HEK293 (cell line): ENCODE data around the gene CDC37L1.

Experiments
- CTCF ChIA-PET: fragments of 350-600 bp; formaldehyde crosslinking; extraction: SDS; loops from one replicate; lab custom pipeline; 2021; ENCODE audit warnings: antibody characterized with exemption; lab: Yijun Ruan, JAX
- POLR2A ChIA-PET: fragments of 300-600 bp; formaldehyde crosslinking; extraction: SDS; loops from one replicate; lab custom pipeline; 2020; ENCODE audit warnings: antibody characterized with exemption, inconsistent platforms; lab: Yijun Ruan, JAX
- H3K27ac ChIP-seq: fragments of 200-500 bp; sonication (Bioruptor generic); 2 replicates; pipeline ENCODE4 v1.5.1; 2014; ENCODE audit warnings: low read depth, low read length, control low read depth, inconsistent platforms; ENCODE audit errors: extremely low read depth
- H3K36me3 ChIP-seq, 2 experiments: fragments of 200-500 bp in 1 of 2; sonication (Bioruptor generic) in 1 of 2; 1 replicate in 1 of 2; 2 replicates in 1 of 2; pipeline ENCODE4 v1.5.1; 2014 to 2017; ENCODE audit warnings: inconsistent platforms in 2 of 2, low read length in 2 of 2; ENCODE audit not compliant: control insufficient read depth in 2 of 2, insufficient read depth in 1 of 2
- H3K4me1 ChIP-seq: fragments of 200-500 bp; sonication (Bioruptor generic); 2 replicates; pipeline ENCODE4 v1.5.1; 2014; ENCODE audit warnings: mild to moderate bottlenecking, low read length, inconsistent platforms; ENCODE audit not compliant: control insufficient read depth, insufficient read depth
- H3K4me3 ChIP-seq: 2 replicates; pipeline ENCODE4 v1.5.1; 2011; ENCODE audit warnings: low read depth, mild to moderate bottlenecking, control low read depth, low read length, moderate library complexity
- H3K9me3 ChIP-seq: fragments of 200-500 bp; sonication (Bioruptor generic); 2 replicates; pipeline ENCODE4 v1.5.1; 2014; ENCODE audit warnings: low read depth, low read length, inconsistent platforms; ENCODE audit not compliant: control insufficient read depth, insufficient read depth
- KLF9 ChIP-seq: fragments of 450-650 bp; formaldehyde crosslinking; IDR thresholded peaks from 2 replicates; pipeline ENCODE4 v1.5.1; 2016; ENCODE audit warnings: missing biosample characterization, missing genetic modification characterization, low read depth
- PRDM1 ChIP-seq: fragments of 450-650 bp; formaldehyde crosslinking; IDR thresholded peaks from 2 replicates; pipeline ENCODE4; 2016; ENCODE audit warnings: missing biosample characterization, missing genetic modification characterization
- SP2 ChIP-seq: fragments of 450-650 bp; formaldehyde crosslinking; IDR thresholded peaks from 2 replicates; pipeline ENCODE4 v1.5.1; 2016; ENCODE audit warnings: missing biosample characterization, missing genetic modification characterization
- ZNF114 ChIP-seq: fragments of 450-650 bp; formaldehyde crosslinking; IDR thresholded peaks from 2 replicates; pipeline ENCODE4 v1.5.0; 2017; ENCODE audit warnings: missing biosample characterization, missing genetic modification characterization
- ZNF24 ChIP-seq: fragments of 450-650 bp; formaldehyde crosslinking; IDR thresholded peaks from 2 replicates; pipeline ENCODE4 v1.5.1; 2016; ENCODE audit warnings: missing biosample characterization, missing genetic modification characterization
- ZNF274 ChIP-seq, 2 experiments: fragments of 200-500 bp in 1 of 2; fragments of 450-650 bp in 1 of 2; sonication (Bioruptor generic) in 1 of 2; formaldehyde crosslinking in 1 of 2; IDR thresholded peaks; 2 replicates each; pipeline versions ENCODE4 v1.5.1 to v1.6.1; 2014 to 2016; ENCODE audit warnings: borderline replicate concordance in 1 of 2, inconsistent platforms in 1 of 2, low read length in 1 of 2, missing biosample characterization in 1 of 2, missing genetic modification characterization in 1 of 2
- ZNF626 ChIP-seq: fragments of 450-650 bp; sonication (Bioruptor Pico); formaldehyde crosslinking; IDR thresholded peaks from 2 replicates; pipeline ENCODE4 v1.5.1; 2018; ENCODE audit warnings: missing biosample characterization, missing genetic modification characterization, inconsistent platforms
- ZNF747 ChIP-seq: fragments of 450-650 bp; formaldehyde crosslinking; IDR thresholded peaks from 2 replicates; pipeline ENCODE4 v1.5.1; 2016; ENCODE audit warnings: missing biosample characterization, missing genetic modification characterization
- TF ChIP-seq, protein P1 (sequence below): fragments of 450-650 bp; formaldehyde crosslinking; IDR thresholded peaks from 2 replicates; pipeline ENCODE4 v1.5.1; 2016; ENCODE audit warnings: missing biosample characterization, missing genetic modification characterization
- TF ChIP-seq, protein P2 (sequence below): fragments of 450-650 bp; formaldehyde crosslinking; IDR thresholded peaks from 2 replicates; pipeline ENCODE4 v1.5.1; 2017; ENCODE audit warnings: missing biosample characterization, missing genetic modification characterization
- TF ChIP-seq, protein P3 (sequence below): fragments of 450-650 bp; formaldehyde crosslinking; IDR thresholded peaks from 2 replicates; pipeline ENCODE4 v1.5.1; 2016; ENCODE audit warnings: missing biosample characterization, missing genetic modification characterization
- TF ChIP-seq, protein P4 (sequence below): fragments of 450-650 bp; formaldehyde crosslinking; IDR thresholded peaks from 2 replicates; pipeline ENCODE4 v1.5.1; 2016; ENCODE audit warnings: missing biosample characterization, missing genetic modification characterization
- TF ChIP-seq, protein P5 (sequence below): fragments of 450-650 bp; formaldehyde crosslinking; IDR thresholded peaks from 2 replicates; pipeline ENCODE4 v1.5.1; 2016; ENCODE audit warnings: missing biosample characterization, missing genetic modification characterization, borderline replicate concordance

The CDC37L1 gene

DNA sequence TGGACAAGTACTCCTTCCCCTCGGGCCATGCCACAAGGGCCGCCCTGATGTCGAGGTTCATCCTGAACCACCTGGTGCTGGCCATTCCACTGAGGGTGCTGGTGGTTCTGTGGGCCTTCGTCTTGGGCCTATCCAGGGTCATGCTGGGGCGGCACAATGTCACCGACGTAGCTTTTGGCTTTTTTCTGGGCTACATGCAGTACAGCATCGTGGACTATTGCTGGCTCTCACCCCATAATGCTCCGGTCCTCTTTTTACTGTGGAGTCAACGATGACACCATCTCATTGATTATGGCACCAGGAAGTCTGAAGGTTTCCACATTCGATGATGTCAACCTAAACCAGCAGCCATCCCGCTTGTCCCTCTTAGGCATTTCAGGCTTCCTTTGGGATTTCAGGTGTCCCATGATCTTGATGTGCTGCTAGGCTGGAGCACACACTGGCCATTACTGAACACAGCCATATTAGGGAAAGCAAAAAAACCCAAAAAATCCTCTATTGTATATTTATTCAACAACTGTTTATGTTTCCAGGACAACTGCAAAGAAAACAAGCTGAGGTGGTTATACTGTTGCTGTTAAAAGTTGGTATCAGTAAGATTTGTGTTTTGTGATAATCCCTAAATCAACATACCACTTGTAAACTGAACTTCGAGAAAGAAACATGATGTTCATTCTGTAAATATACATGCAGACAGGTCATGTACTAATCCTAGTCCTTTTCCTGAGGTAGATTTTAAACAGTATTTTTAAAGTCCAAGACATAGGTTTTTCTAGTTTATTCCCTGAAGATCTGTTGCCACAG is 16.2 kb upstream of the CDC37L1 start (continued):
- TF ChIP-seq, protein P1, sequence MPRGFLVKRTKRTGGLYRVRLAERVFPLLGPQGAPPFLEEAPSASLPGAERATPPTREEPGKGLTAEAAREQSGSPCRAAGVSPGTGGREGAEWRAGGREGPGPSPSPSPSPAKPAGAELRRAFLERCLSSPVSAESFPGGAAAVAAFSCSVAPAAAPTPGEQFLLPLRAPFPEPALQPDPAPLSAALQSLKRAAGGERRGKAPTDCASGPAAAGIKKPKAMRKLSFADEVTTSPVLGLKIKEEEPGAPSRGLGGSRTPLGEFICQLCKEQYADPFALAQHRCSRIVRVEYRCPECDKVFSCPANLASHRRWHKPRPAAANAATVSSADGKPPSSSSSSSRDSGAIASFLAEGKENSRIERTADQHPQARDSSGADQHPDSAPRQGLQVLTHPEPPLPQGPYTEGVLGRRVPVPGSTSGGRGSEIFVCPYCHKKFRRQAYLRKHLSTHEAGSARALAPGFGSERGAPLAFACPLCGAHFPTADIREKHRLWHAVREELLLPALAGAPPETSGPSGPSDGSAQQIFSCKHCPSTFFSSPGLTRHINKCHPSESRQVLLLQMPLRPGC: 0 out of 2 replicates have a peak, but pooled peaks have one; percentile 20
- TF ChIP-seq ZNF24 (tag by site-specific recombination) (0 out of 2 replicates have a peak, but pooled peaks have one; percentile 29), ZNF626 (tag by site-specific recombination) (no peak), KLF9 (tag by site-specific recombination) (no peak)
- TF ChIP-seq, protein P2, sequence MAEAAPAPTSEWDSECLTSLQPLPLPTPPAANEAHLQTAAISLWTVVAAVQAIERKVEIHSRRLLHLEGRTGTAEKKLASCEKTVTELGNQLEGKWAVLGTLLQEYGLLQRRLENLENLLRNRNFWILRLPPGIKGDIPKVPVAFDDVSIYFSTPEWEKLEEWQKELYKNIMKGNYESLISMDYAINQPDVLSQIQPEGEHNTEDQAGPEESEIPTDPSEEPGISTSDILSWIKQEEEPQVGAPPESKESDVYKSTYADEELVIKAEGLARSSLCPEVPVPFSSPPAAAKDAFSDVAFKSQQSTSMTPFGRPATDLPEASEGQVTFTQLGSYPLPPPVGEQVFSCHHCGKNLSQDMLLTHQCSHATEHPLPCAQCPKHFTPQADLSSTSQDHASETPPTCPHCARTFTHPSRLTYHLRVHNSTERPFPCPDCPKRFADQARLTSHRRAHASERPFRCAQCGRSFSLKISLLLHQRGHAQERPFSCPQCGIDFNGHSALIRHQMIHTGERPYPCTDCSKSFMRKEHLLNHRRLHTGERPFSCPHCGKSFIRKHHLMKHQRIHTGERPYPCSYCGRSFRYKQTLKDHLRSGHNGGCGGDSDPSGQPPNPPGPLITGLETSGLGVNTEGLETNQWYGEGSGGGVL (tag by site-specific recombination): no peak
- TF ChIP-seq, protein P3, sequence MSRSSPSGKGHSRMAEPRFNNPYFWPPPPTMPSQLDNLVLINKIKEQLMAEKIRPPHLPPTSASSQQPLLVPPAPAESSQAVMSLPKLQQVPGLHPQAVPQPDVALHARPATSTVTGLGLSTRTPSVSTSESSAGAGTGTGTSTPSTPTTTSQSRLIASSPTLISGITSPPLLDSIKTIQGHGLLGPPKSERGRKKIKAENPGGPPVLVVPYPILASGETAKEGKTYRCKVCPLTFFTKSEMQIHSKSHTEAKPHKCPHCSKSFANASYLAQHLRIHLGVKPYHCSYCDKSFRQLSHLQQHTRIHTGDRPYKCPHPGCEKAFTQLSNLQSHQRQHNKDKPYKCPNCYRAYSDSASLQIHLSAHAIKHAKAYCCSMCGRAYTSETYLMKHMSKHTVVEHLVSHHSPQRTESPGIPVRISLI: no peak

DNA sequence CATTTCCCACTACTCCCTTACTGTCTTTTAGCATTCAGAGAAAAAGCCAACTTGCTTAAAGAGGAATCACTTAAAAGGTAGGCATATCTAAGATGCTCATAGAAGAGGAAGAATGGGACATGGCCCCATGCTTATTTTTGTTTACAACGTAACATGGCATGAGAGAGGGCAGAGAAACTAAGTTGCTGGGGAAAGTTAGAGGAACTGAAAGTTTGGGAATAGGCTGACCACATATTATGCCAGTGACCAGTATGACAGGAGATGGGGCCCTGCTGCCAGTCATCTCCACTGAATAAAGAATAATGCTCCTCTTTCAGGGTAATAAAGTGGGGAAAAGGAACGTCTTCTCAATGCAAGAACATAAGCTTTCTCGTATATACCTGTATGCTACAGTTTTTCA is 15.4 kb upstream of the CDC37L1 start:
- peaks cover 5% of the 10 kb centered on the region for H3K4me1 ChIP-seq
- H3K9me3 ChIP-seq: no peaks in the 10 kb centered on the region
- TF ChIP-seq, protein P4, sequence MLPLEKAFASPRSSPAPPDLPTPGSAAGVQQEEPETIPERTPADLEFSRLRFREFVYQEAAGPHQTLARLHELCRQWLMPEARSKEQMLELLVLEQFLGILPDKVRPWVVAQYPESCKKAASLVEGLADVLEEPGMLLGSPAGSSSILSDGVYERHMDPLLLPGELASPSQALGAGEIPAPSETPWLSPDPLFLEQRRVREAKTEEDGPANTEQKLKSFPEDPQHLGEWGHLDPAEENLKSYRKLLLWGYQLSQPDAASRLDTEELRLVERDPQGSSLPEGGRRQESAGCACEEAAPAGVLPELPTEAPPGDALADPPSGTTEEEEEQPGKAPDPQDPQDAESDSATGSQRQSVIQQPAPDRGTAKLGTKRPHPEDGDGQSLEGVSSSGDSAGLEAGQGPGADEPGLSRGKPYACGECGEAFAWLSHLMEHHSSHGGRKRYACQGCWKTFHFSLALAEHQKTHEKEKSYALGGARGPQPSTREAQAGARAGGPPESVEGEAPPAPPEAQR (tag by site-specific recombination): no peak
- TF ChIP-seq ZNF747 (tag by site-specific recombination) (no peak), SP2 (no peak), ZNF274 (IDR thresholded peaks at IDR 0.05; ENCODE audit: low read length) (no peak), ZNF274 (tag by site-specific recombination; IDR thresholded peaks at IDR 0.05; ENCODE audit: borderline replicate concordance) (no peak), PRDM1 (tag by site-specific recombination) (peak; percentile 77), ZNF114 (tag by site-specific recombination) (no peak)
- TF ChIP-seq, protein P5, sequence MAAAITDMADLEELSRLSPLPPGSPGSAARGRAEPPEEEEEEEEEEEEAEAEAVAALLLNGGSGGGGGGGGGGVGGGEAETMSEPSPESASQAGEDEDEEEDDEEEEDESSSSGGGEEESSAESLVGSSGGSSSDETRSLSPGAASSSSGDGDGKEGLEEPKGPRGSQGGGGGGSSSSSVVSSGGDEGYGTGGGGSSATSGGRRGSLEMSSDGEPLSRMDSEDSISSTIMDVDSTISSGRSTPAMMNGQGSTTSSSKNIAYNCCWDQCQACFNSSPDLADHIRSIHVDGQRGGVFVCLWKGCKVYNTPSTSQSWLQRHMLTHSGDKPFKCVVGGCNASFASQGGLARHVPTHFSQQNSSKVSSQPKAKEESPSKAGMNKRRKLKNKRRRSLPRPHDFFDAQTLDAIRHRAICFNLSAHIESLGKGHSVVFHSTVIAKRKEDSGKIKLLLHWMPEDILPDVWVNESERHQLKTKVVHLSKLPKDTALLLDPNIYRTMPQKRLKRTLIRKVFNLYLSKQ (tag by site-specific recombination): no peak
- no peak overlapping the region for H3K27ac ChIP-seq
- no peaks in the 10 kb centered on the region for H3K36me3 ChIP-seq
- H3K4me3 ChIP-seq: peak overlapping the region; percentile 86
- ChIA-PET CTCF (interaction anchor here (0.6 to 1.2 kb wide), 7 partner anchors 8 to 1829 kb away, joined by 3 to 5 read pairs (median 3); no protein-coding TSS in a partner anchor), POLR2A (interaction anchor here (1.1 kb wide), 1 partner anchor 14 kb away, joined by 3 read pairs; no protein-coding TSS in a partner anchor)
